Activated CD8-positive, alpha-beta memory T cell treated with anti-CD3 and anti-CD28 coated beads for 48 hours (primary cell): Measurements from ENCODE around the gene CNOT3.
"Not testable (repeated sequence)": the region's sequence is repeated elsewhere in the genome, so short reads cannot be mapped to it uniquely, and the experiment has no call there.

ENCODE experiments used
- DNase-seq, 3 experiments: peaks; one replicate each; pipeline ENCODE4 v3.0.0-alpha.2; 2020; ENCODE audit warnings: low read depth in 2 of 3, low spot score in 2 of 3

CNOT3 gene

GRCh38 chr19:54137699-54138488 lies at the start of gene CNOT3:
TSS of gene CNOT3 (plus strand) at chr19:54137762. CDS start at chr19:54142979, 5,217 bp downstream.
- DNase-seq: no peak

GRCh38 chr19:54094426-54095000 lies 43.0 kb upstream of the CNOT3 start:
- no peak for DNase-seq

- DNase-seq: no peak
Measured at GRCh38 chr19:54095136-54095858, 42.3 kb upstream of the CNOT3 start.

GRCh38 chr19:54095859-54096616 lies 41.5 kb upstream of the CNOT3 start:
- DNase-seq: peak in 1 of 3 experiments; percentile 24

- no peak for DNase-seq
Measured at GRCh38 chr19:54096617-54097106, 40.9 kb upstream of the CNOT3 start.

- DNase-seq: no peak
Measured at GRCh38 chr19:54099190-54099902, 38.2 kb upstream of the CNOT3 start.

- DNase-seq: not testable (repeated sequence)
Measured at GRCh38 chr19:54099903-54100255, 37.7 kb upstream of the CNOT3 start.

- DNase-seq: no peak
Measured at GRCh38 chr19:54100561-54100960, 37.0 kb upstream of the CNOT3 start, which contains the start of gene OSCAR. TSS of gene OSCAR (minus strand) at chr19:54100803. CDS start at chr19:54100792, 11 bp downstream.

- peak; percentile 69 to 96 (median 96) for DNase-seq
Measured at GRCh38 chr19:54102421-54103169, 35.0 kb upstream of the CNOT3 start, which contains the start of gene NDUFA3. TSS of gene NDUFA3 (plus strand) at chr19:54102855. CDS start at chr19:54102879, 24 bp downstream.

- no peak for DNase-seq
Measured at GRCh38 chr19:54104998-54105715, 32.4 kb upstream of the CNOT3 start.

GRCh38 chr19:54105796-54106195 lies 31.8 kb upstream of the CNOT3 start:
- DNase-seq: no peak

GRCh38 chr19:54106716-54107115 lies 30.8 kb upstream of the CNOT3 start:
- no peak for DNase-seq

- no peak for DNase-seq
Measured at GRCh38 chr19:54107876-54108490, 29.6 kb upstream of the CNOT3 start.

- DNase-seq: no peak
Measured at GRCh38 chr19:54108496-54108895, 29.1 kb upstream of the CNOT3 start.

GRCh38 chr19:54109651-54110050 lies 27.9 kb upstream of the CNOT3 start:
- DNase-seq: no peak

- DNase-seq: no peak
Measured at GRCh38 chr19:54114340-54115108, 23.0 kb upstream of the CNOT3 start.
